ENCODE results near the gene PIP5K1B. TPM values are rescaled to one million over a fixed set of nuclear protein-coding genes. Genes with fewer than 3 reads are reported as not detected.

Gene PIP5K1B
- total and polyA plus RNA-seq, 2 experiments from 2014 or later: 1.3 to 2.8 TPM

DNA sequence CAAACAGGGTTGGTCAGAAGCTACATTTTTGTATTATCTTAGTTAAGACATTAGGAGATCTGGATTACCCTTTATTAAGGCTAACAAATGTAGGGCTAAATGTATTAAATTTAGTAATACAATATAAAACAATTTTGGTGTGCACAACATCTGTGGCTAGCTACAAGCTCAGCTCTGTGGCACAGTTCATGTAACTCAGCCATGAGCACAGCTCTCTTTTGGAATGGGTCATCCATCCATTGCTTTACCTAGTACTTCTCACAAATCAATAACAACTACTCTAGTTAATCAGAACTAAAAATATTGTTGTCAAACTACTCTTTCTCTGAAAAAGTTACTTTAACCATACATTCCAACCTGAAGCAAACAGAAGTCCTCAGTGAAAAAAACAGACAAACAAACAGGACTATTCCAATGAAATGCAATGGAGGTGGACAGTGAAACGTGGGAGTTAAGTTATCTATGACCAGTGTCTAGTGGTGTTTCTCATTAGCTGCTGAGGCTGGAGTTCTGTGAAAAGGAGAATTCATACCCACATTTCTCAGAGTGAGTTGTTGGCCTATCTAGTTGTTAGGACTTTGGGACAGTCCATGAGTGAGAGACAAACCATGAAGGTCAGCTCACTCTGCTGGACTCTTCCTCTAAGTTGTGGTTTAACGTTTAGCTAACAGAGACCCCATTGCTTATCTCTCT lies 55.1 kb downstream of the PIP5K1B start:
- Mint-ChIP-seq H3K4me3 (no peak overlapping the region), H3K27me3 (ENCODE audit: insufficient read depth, low read depth, poor library complexity) (no peaks in the 10 kb centered on the region), H3K27ac (no peak overlapping the region), H3K9me3 (no peaks in the 10 kb centered on the region), H3K36me3 (ENCODE audit: low read depth) (peaks cover 12% of the 10 kb centered on the region), H3K4me1 (peaks cover 13% of the 10 kb centered on the region)
- peaks cover 14% of the 10 kb centered on the region for H3K4me1 ChIP-seq (ENCODE audit: insufficient read depth)
- no peak overlapping the region for H3K4me3 ChIP-seq
- H3K36me3 ChIP-seq (ENCODE audit: insufficient read depth): no peaks in the 10 kb centered on the region
- H3K27me3 ChIP-seq (ENCODE audit: insufficient read depth): no peaks in the 10 kb centered on the region
- no peak overlapping the region for H3K4me2 ChIP-seq
- ATAC-seq: no peak
- no peaks in the 10 kb centered on the region for H3K9me2 ChIP-seq (ENCODE audit: insufficient read depth)
- no peaks in the 10 kb centered on the region for H3K79me2 ChIP-seq (replicated peaks; ENCODE audit: insufficient read depth)
- H3F3A ChIP-seq (replicated peaks; ENCODE audit: low read depth): no peaks in the 10 kb centered on the region
- TF ChIP-seq NANOG (IDR thresholded peaks at IDR 0.05; ENCODE audit: borderline replicate concordance) (no peak), STAT1 (IDR thresholded peaks at IDR 0.05; ENCODE audit: unreplicated experiment) (no peak), JUNB (IDR thresholded peaks at IDR 0.05; ENCODE audit: unreplicated experiment) (no peak), POLR2AphosphoS5 (IDR thresholded peaks at IDR 0.05; ENCODE audit: low read depth) (no peak), EZH2 (IDR thresholded peaks at IDR 0.05; ENCODE audit: low read depth, unreplicated experiment) (no peak), ZNF331 (CRISPR knock-in tag; IDR thresholded peaks at IDR 0.05; ENCODE audit: low read depth) (no peak), ZNF114 (CRISPR knock-in tag; IDR thresholded peaks at IDR 0.05) (no peak), EZH2phosphoT487 (IDR thresholded peaks at IDR 0.05; ENCODE audit: unreplicated experiment) (no peak), CREB1 (CRISPR knock-in tag; IDR thresholded peaks at IDR 0.05; ENCODE audit: low read depth) (no peak)
- TF ChIP-seq, protein P1, sequence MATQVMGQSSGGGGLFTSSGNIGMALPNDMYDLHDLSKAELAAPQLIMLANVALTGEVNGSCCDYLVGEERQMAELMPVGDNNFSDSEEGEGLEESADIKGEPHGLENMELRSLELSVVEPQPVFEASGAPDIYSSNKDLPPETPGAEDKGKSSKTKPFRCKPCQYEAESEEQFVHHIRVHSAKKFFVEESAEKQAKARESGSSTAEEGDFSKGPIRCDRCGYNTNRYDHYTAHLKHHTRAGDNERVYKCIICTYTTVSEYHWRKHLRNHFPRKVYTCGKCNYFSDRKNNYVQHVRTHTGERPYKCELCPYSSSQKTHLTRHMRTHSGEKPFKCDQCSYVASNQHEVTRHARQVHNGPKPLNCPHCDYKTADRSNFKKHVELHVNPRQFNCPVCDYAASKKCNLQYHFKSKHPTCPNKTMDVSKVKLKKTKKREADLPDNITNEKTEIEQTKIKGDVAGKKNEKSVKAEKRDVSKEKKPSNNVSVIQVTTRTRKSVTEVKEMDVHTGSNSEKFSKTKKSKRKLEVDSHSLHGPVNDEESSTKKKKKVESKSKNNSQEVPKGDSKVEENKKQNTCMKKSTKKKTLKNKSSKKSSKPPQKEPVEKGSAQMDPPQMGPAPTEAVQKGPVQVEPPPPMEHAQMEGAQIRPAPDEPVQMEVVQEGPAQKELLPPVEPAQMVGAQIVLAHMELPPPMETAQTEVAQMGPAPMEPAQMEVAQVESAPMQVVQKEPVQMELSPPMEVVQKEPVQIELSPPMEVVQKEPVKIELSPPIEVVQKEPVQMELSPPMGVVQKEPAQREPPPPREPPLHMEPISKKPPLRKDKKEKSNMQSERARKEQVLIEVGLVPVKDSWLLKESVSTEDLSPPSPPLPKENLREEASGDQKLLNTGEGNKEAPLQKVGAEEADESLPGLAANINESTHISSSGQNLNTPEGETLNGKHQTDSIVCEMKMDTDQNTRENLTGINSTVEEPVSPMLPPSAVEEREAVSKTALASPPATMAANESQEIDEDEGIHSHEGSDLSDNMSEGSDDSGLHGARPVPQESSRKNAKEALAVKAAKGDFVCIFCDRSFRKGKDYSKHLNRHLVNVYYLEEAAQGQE (IDR thresholded peaks at IDR 0.05; ENCODE audit: unreplicated experiment): no peak
- TF ChIP-seq, protein P2, sequence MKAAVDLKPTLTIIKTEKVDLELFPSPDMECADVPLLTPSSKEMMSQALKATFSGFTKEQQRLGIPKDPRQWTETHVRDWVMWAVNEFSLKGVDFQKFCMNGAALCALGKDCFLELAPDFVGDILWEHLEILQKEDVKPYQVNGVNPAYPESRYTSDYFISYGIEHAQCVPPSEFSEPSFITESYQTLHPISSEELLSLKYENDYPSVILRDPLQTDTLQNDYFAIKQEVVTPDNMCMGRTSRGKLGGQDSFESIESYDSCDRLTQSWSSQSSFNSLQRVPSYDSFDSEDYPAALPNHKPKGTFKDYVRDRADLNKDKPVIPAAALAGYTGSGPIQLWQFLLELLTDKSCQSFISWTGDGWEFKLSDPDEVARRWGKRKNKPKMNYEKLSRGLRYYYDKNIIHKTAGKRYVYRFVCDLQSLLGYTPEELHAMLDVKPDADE (IDR thresholded peaks at IDR 0.05): no peak
- TF ChIP-seq, protein P3, sequence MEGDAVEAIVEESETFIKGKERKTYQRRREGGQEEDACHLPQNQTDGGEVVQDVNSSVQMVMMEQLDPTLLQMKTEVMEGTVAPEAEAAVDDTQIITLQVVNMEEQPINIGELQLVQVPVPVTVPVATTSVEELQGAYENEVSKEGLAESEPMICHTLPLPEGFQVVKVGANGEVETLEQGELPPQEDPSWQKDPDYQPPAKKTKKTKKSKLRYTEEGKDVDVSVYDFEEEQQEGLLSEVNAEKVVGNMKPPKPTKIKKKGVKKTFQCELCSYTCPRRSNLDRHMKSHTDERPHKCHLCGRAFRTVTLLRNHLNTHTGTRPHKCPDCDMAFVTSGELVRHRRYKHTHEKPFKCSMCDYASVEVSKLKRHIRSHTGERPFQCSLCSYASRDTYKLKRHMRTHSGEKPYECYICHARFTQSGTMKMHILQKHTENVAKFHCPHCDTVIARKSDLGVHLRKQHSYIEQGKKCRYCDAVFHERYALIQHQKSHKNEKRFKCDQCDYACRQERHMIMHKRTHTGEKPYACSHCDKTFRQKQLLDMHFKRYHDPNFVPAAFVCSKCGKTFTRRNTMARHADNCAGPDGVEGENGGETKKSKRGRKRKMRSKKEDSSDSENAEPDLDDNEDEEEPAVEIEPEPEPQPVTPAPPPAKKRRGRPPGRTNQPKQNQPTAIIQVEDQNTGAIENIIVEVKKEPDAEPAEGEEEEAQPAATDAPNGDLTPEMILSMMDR (conservative IDR thresholded peaks at IDR 0.05; ENCODE audit: low read depth in 2 of 2): no peak
- TF ChIP-seq, protein P4, sequence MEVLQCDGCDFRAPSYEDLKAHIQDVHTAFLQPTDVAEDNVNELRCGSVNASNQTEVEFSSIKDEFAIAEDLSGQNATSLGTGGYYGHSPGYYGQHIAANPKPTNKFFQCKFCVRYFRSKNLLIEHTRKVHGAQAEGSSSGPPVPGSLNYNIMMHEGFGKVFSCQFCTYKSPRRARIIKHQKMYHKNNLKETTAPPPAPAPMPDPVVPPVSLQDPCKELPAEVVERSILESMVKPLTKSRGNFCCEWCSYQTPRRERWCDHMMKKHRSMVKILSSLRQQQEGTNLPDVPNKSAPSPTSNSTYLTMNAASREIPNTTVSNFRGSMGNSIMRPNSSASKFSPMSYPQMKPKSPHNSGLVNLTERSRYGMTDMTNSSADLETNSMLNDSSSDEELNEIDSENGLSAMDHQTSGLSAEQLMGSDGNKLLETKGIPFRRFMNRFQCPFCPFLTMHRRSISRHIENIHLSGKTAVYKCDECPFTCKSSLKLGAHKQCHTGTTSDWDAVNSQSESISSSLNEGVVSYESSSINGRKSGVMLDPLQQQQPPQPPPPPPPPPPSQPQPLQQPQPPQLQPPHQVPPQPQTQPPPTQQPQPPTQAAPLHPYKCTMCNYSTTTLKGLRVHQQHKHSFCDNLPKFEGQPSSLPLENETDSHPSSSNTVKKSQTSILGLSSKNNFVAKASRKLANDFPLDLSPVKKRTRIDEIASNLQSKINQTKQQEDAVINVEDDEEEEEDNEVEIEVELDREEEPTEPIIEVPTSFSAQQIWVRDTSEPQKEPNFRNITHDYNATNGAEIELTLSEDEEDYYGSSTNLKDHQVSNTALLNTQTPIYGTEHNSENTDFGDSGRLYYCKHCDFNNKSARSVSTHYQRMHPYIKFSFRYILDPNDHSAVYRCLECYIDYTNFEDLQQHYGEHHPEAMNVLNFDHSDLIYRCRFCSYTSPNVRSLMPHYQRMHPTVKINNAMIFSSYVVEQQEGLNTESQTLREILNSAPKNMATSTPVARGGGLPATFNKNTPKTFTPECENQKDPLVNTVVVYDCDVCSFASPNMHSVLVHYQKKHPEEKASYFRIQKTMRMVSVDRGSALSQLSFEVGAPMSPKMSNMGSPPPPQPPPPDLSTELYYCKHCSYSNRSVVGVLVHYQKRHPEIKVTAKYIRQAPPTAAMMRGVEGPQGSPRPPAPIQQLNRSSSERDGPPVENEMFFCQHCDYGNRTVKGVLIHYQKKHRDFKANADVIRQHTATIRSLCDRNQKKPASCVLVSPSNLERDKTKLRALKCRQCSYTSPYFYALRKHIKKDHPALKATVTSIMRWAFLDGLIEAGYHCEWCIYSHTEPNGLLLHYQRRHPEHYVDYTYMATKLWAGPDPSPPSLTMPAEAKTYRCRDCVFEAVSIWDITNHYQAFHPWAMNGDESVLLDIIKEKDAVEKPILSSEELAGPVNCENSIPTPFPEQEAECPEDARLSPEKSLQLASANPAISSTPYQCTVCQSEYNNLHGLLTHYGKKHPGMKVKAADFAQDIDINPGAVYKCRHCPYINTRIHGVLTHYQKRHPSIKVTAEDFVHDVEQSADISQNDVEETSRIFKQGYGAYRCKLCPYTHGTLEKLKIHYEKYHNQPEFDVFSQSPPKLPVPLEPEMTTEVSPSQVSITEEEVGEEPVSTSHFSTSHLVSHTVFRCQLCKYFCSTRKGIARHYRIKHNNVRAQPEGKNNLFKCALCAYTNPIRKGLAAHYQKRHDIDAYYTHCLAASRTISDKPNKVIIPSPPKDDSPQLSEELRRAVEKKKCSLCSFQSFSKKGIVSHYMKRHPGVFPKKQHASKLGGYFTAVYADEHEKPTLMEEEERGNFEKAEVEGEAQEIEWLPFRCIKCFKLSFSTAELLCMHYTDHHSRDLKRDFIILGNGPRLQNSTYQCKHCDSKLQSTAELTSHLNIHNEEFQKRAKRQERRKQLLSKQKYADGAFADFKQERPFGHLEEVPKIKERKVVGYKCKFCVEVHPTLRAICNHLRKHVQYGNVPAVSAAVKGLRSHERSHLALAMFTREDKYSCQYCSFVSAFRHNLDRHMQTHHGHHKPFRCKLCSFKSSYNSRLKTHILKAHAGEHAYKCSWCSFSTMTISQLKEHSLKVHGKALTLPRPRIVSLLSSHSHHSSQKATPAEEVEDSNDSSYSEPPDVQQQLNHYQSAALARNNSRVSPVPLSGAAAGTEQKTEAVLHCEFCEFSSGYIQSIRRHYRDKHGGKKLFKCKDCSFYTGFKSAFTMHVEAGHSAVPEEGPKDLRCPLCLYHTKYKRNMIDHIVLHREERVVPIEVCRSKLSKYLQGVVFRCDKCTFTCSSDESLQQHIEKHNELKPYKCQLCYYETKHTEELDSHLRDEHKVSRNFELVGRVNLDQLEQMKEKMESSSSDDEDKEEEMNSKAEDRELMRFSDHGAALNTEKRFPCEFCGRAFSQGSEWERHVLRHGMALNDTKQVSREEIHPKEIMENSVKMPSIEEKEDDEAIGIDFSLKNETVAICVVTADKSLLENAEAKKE (CRISPR knock-in tag; IDR thresholded peaks at IDR 0.05): no peak
- DNase-seq (ENCODE audit: low spot score): no peak
- H4K20me1 ChIP-seq (replicated peaks; ENCODE audit: insufficient read depth): no peaks in the 10 kb centered on the region
- no peak overlapping the region for H3K27ac ChIP-seq (ENCODE audit: low read depth)
- no peak overlapping the region for H2AFZ ChIP-seq

Data from GM23338 (cell line).